ENCODE measurements around the gene LTC4S. TPM values are rescaled to one million over a fixed set of nuclear protein-coding genes. Genes with fewer than 3 reads are reported as not detected.

Gene LTC4S
- polyA plus RNA-seq, 2 of the 4 experiments (the other 2 are of a cell fraction) = not detected

DNA sequence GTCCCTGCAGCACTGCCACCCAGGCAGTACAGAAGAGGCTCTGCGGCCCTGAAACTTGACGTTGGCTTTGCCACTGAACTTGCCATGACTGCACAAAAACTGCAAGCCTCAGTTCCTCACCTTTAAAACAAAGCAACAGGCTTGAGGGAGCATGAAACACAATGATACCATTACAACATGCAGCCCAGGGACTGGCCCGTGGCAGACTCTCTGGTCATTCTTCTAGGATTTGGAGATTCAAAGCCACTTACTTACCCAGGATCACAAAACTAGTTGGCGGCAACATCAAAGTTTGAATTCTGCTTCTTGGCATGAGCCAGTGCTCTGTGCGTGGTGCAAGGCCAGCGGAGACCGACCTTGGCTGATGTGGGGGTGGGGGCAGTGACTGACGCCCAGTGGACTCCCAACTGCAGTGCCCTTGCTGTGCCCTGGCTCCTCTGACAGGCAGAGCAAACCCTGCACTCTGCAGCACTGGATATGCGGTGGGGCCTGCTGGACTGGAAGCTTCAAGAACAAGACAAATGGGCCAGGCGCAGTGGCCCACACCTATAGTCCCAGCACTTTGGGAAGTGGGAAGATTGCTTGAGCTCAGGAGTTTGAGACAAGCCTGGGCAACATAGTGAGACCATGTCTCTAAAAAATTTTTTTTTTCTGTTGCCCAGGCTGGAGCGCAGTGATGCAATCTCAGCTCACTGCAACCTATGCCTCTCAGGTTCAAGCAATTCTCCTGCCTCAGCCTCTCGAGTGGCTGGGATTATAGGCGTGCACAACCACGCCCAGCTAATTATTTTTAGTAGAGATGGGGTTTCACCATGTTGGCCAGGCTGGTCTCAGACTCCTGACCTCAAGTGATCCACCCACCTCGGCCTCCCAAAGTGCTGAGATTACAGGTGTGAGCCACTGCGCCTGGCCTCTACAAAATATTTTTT is 45.8 kb downstream of the LTC4S start:
- ChIA-PET POLR2A (interaction anchor here (0.8 kb wide), 1 partner anchor 9 kb away, joined by 3 read pairs; no protein-coding TSS in a partner anchor), CTCF (interaction anchor here (1.2 to 1.8 kb wide), 2 partner anchors 34 to 136 kb away, joined by 3 read pairs; no protein-coding TSS in a partner anchor)
- FAIRE-seq (no peak), DNase-seq (ENCODE audit: low read depth in 1 of 2, low spot score in 1 of 2) (peak in 1 of 2 experiments; percentile 68), ATAC-seq (peak; percentile 37)
- Histone ChIP-seq H3K4me1 (peaks cover 18% of the 10 kb centered on the region; the same call in 1 of the 3 replicates), H3K4me2 (no peak overlapping the region), H3K4me3 (no peak overlapping the region), H3K27ac (peak overlapping the region in 1 of 2 experiments; percentile 75; a peak in 4 of 6 replicates), H3K9me3 (peaks cover 2% of the 10 kb centered on the region; the same call in 1 of the 3 replicates)
- 63% methylated on average over 16 of the region's 16 CpGs for WGBS (ENCODE audit: missing lambda C conversion rate)
- no peak for TF ChIP-seq RNF2 (IDR thresholded peaks at IDR 0.05; ENCODE audit: borderline replicate concordance, low read depth)
- peak; percentile 67 for TF ChIP-seq PBX3 (IDR thresholded peaks at IDR 0.05)
- peak; percentile 99 for TF ChIP-seq POLR2AphosphoS2 (conservative IDR thresholded peaks at IDR 0.05; ENCODE audit: low read length)
- TF ChIP-seq CEBPB (IDR thresholded peaks at IDR 0.05) = peak; percentile 27 to 53; a peak in 1 of 4 replicates
- TF ChIP-seq JUN (IDR thresholded peaks at IDR 0.05) = peak in 1 of 2 experiments; percentile 58; a peak in 3 of 5 replicates
- 0 out of 5 replicates have a peak, but pooled peaks of 1 of the 2 experiments have one; percentile 0 for TF ChIP-seq RAD21 (conservative IDR thresholded peaks at IDR 0.05 in 1 of 2, IDR thresholded peaks at IDR 0.05 in 1 of 2)
- TF ChIP-seq CHD2 (IDR thresholded peaks at IDR 0.05; ENCODE audit: low read length, partially characterized antibody) = no peak
- TF ChIP-seq MAX (IDR thresholded peaks at IDR 0.05) = peak; percentile 16; the same call in 1 of the 2 replicates
- peak; percentile 13; the same call in 1 of the 2 replicates for TF ChIP-seq GATA3 (IDR thresholded peaks at IDR 0.05; ENCODE audit: borderline replicate concordance)
- TF ChIP-seq RARB (CRISPR knock-in tag; IDR thresholded peaks at IDR 0.05) = 0 out of 2 replicates have a peak, but pooled peaks have one; percentile 37
- TF ChIP-seq TFCP2L1 (CRISPR knock-in tag; IDR thresholded peaks at IDR 0.05) = 0 out of 2 replicates have a peak, but pooled peaks have one; percentile 12
- no peak for TF ChIP-seq ATOH8 (CRISPR knock-in tag; IDR thresholded peaks at IDR 0.05; ENCODE audit: low read depth)
- peak; percentile 82 for TF ChIP-seq FOSB (CRISPR knock-in tag; IDR thresholded peaks at IDR 0.05)

GRCh38 chr5:179840321-179840720 is 46.5 kb downstream of the LTC4S start:
- peaks cover 18% of the 10 kb centered on the region; the same call in 1 of the 3 replicates for H3K4me1 ChIP-seq
- ATAC-seq (peak; percentile 3 to 14; a peak in 5 of 6 replicates), FAIRE-seq (no peak), DNase-seq (ENCODE audit: low read depth in 1 of 2, low spot score in 1 of 2) (no peak)
- H3K27ac ChIP-seq = peak overlapping the region in 1 of 2 experiments; percentile 75; a peak in 2 of 6 replicates
- 85% methylated on average over 11 of the region's 11 CpGs for WGBS (ENCODE audit: missing lambda C conversion rate)
- TF ChIP-seq POLR2AphosphoS2 (conservative IDR thresholded peaks at IDR 0.05; ENCODE audit: low read length) (peak; percentile 44; the same call in 1 of the 2 replicates), KDM5A (IDR thresholded peaks at IDR 0.05) (no peak)
- H3K9me3 ChIP-seq = peaks cover 8% of the 10 kb centered on the region; the same call in 2 of the 3 replicates
- no peak overlapping the region for H3K4me3 ChIP-seq
- H3K4me2 ChIP-seq = no peak overlapping the region
- ChIA-PET CTCF (interaction anchor here (1.2 to 2.3 kb wide), 2 partner anchors 38 to 135 kb away, joined by 3 to 9 read pairs; no protein-coding TSS in a partner anchor), POLR2A (interaction anchor here (0.8 kb wide), 1 partner anchor 10 kb away, joined by 3 read pairs; no protein-coding TSS in a partner anchor)

DNA sequence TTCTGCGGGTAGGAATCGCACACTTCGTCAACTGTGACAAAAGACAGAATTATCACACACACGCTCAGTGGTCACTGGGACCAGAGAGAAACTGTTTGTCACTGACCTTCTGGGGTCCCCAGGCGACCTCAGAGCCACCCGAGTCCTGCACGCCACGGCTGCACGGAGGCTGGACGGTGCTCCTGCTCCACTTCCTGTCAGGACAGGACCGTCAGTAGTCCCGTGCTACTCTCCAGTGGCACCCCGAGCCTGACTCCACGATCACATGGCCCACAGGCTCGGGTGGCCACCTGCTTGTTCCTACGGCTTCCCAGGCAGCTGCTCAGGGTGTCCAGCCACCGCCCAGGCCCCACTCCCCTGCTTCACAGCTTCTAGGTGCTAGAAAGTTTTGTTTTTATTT is 47.0 kb downstream of the LTC4S start:
- POLR2A ChIA-PET = no interaction called here
- FAIRE-seq = no peak
- ATAC-seq = peak; percentile 12
- WGBS (ENCODE audit: missing lambda C conversion rate) = 84% methylated on average over 17 of the region's 17 CpGs
- no peak overlapping the region for H3K4me3 ChIP-seq
- CTCF ChIA-PET = interaction anchor here (0.9 to 2.3 kb wide), 3 partner anchors 16 to 68 kb away, joined by 3 to 9 read pairs (median 4); no protein-coding TSS in a partner anchor
- no peak overlapping the region for H3K4me2 ChIP-seq
- peaks cover 12% of the 10 kb centered on the region; the same call in 2 of the 3 replicates for H3K9me3 ChIP-seq
- H3K27ac ChIP-seq = no peak overlapping the region
- H3K4me1 ChIP-seq = peaks cover 18% of the 10 kb centered on the region; the same call in 1 of the 3 replicates
- DNase-seq (ENCODE audit: low read depth in 1 of 2, low spot score in 1 of 2) = no peak
- no peak for TF ChIP-seq SREBF2 (IDR thresholded peaks at IDR 0.05)
- peak; percentile 70; the same call in 1 of the 2 replicates for TF ChIP-seq POLR2AphosphoS2 (conservative IDR thresholded peaks at IDR 0.05; ENCODE audit: low read length)
